AG04450 (cell line): ENCODE measurements around the gene SORT1. TPM values are rescaled to one million over a fixed set of nuclear protein-coding genes. Genes with fewer than 3 reads are reported as not detected.

Source experiments
- CTCF ChIA-PET: fragments of 300-600, 350-600 bp; formaldehyde crosslinking; extraction: SDS; loops from one replicate; lab custom pipeline; 2022; ENCODE audit warnings: antibody characterized with exemption, inconsistent platforms; lab: Charles Lee
- POLR2A ChIA-PET: fragments of 350-600 bp; formaldehyde crosslinking; extraction: SDS; loops from one replicate; lab custom pipeline; 2021; ENCODE audit warnings: antibody characterized with exemption, inconsistent platforms; lab: Yijun Ruan, JAX
- DNase-seq: peaks from one replicate; pipeline ENCODE4 v3.0.0-alpha.2; 2011; ENCODE audit warnings: low read depth, low spot score
- H3K27ac ChIP-seq: one replicate; pipeline ENCODE4 v1.5.1; 2012; ENCODE audit warnings: low read depth, low read length, control low read depth
- H3K27me3 ChIP-seq: one replicate; pipeline ENCODE4 v1.6.0; 2012; ENCODE audit warnings: low read length; ENCODE audit not compliant: control insufficient read depth, insufficient read depth
- H3K4me3 ChIP-seq: 2 replicates; pipeline ENCODE4 v1.5.1; 2011; ENCODE audit warnings: mild to moderate bottlenecking, low read depth, low read length, control low read depth
- H3K9me3 ChIP-seq: 2 replicates; pipeline ENCODE4 v1.5.1; 2012; ENCODE audit warnings: low read length; ENCODE audit not compliant: control insufficient read depth, insufficient read depth
- CTCF ChIP-seq: IDR thresholded peaks from 2 replicates; pipeline ENCODE4 v1.5.1; 2011; ENCODE audit warnings: low read depth, low read length, control low read depth, inconsistent platforms
- polyA plus RNA-seq: library from polyadenylated mRNA; depleted of rRNA; stranded (reverse); fragments of >200 nt; gene quantifications from 2 replicates; pipeline ENCODE4 v1.2.3, GENCODE V29; 2011

Gene SORT1
- polyA plus RNA-seq, 1 experiment: 42.8 TPM

GRCh38 chr1:109351457-109351856 lies 46.3 kb downstream of the SORT1 start:
- CTCF ChIA-PET: interaction anchor here (0.6 kb wide), 2 partner anchors 9 to 139 kb away, joined by 3 read pairs; no protein-coding TSS in a partner anchor
- TF ChIP-seq CTCF: no peak
- POLR2A ChIA-PET: interaction anchor here (0.5 kb wide), 1 partner anchor 39 kb away, joined by 4 read pairs; no protein-coding TSS in a partner anchor
- no peaks in the 10 kb centered on the region for H3K9me3 ChIP-seq
- no peak overlapping the region for H3K27ac ChIP-seq
- H3K27me3 ChIP-seq: no peaks in the 10 kb centered on the region
- no peak overlapping the region for H3K4me3 ChIP-seq
- DNase-seq: no peak

- Histone ChIP-seq H3K9me3 (no peaks in the 10 kb centered on the region), H3K4me3 (no peak overlapping the region), H3K27me3 (no peaks in the 10 kb centered on the region), H3K27ac (no peak overlapping the region)
- ChIA-PET CTCF (interaction anchor here (0.6 kb wide), 1 partner anchor 10 kb away, joined by 3 read pairs; no protein-coding TSS in a partner anchor), POLR2A (no interaction called here)
- TF ChIP-seq CTCF: no peak
- DNase-seq: no peak
These were observed 47.1 kb downstream of the SORT1 start for GRCh38 chr1:109350655-109351054.

- DNase-seq: no peak
- ChIA-PET POLR2A (no interaction called here), CTCF (no interaction called here)
- Histone ChIP-seq H3K4me3 (no peak overlapping the region), H3K27me3 (no peaks in the 10 kb centered on the region), H3K9me3 (no peaks in the 10 kb centered on the region), H3K27ac (no peak overlapping the region)
- TF ChIP-seq CTCF: no peak
These were observed 47.5 kb downstream of the SORT1 start for GRCh38 chr1:109350182-109350581.

GRCh38 chr1:109347511-109347910 lies 50.2 kb downstream of the SORT1 start:
- TF ChIP-seq CTCF: no peak
- Histone ChIP-seq H3K4me3 (no peak overlapping the region), H3K27me3 (no peaks in the 10 kb centered on the region), H3K27ac (no peak overlapping the region), H3K9me3 (no peaks in the 10 kb centered on the region)
- no peak for DNase-seq
- ChIA-PET CTCF (interaction anchor here (0.6 kb wide), 1 partner anchor 174 kb away, joined by 3 read pairs; no protein-coding TSS in a partner anchor), POLR2A (no interaction called here)

- no peak overlapping the region for H3K27ac ChIP-seq
- POLR2A ChIA-PET: no interaction called here
- DNase-seq: no peak
- no peak overlapping the region for H3K4me3 ChIP-seq
- CTCF ChIA-PET: interaction anchor here (1.3 kb wide), 1 partner anchor 78 kb away, joined by 3 read pairs; no protein-coding TSS in a partner anchor
- no peaks in the 10 kb centered on the region for H3K9me3 ChIP-seq
- no peak for TF ChIP-seq CTCF
- H3K27me3 ChIP-seq: no peaks in the 10 kb centered on the region
These were observed 55.5 kb downstream of the SORT1 start for GRCh38 chr1:109341944-109342930.
